ENCODE data around the gene SCYGR2.

SCYGR2 gene

DNA sequence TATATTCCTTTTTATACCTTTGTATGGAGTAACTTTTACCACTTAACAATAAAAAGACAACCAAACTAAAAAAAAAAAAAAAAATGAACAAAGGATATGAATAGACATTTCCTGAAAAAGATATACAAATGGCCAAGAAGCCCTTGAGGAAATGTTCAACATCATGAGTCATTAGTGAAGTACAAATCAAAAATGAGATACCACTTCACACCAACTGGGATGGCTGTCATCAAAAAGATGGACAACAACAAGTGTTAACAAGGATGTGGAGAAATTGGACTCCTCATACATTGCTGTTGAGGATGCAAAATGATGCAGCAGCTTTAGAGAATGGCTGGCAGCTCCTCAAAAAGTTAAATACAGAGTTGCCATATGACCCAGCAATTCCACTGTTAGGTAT, 22.6 kb upstream of the SCYGR2 start:
- peak in 1 of 2 donors; percentile 26 for DNase-seq (ENCODE audit: low read depth in 2 of 2)
- TF ChIP-seq, protein P1, sequence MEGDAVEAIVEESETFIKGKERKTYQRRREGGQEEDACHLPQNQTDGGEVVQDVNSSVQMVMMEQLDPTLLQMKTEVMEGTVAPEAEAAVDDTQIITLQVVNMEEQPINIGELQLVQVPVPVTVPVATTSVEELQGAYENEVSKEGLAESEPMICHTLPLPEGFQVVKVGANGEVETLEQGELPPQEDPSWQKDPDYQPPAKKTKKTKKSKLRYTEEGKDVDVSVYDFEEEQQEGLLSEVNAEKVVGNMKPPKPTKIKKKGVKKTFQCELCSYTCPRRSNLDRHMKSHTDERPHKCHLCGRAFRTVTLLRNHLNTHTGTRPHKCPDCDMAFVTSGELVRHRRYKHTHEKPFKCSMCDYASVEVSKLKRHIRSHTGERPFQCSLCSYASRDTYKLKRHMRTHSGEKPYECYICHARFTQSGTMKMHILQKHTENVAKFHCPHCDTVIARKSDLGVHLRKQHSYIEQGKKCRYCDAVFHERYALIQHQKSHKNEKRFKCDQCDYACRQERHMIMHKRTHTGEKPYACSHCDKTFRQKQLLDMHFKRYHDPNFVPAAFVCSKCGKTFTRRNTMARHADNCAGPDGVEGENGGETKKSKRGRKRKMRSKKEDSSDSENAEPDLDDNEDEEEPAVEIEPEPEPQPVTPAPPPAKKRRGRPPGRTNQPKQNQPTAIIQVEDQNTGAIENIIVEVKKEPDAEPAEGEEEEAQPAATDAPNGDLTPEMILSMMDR (IDR thresholded peaks at IDR 0.05; ENCODE audit: low read depth, low read length), result no peak
- H3K4me3 ChIP-seq (replicated peaks in 1 of 2; ENCODE audit: low read depth in 2 of 2, low read length in 2 of 2), result no peak overlapping the region

DNA sequence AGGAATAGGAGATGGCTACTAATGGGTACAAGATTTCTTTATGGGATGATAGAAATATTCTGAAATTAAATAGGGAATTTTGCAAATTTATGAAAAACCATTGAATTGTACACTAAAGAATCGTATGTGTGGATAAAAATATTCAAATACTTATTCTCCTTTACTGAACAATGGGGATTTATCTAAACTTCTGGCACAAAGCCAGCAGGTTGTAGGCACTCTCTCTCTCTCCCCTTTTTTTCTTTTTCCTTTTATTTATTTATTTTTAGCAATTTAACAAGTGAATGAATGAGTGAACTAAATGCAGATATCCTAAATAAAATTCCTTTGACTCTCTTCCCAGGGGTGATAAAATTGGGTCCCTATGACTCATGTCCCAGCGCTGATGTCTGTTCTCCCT, 21.9 kb upstream of the SCYGR2 start:
- no peak overlapping the region for H3K4me3 ChIP-seq (replicated peaks in 1 of 2; ENCODE audit: low read depth in 2 of 2, low read length in 2 of 2)
- DNase-seq (ENCODE audit: low read depth in 2 of 2), result no peak
- TF ChIP-seq, protein P1 (IDR thresholded peaks at IDR 0.05; ENCODE audit: low read depth, low read length), result no peak

DNA sequence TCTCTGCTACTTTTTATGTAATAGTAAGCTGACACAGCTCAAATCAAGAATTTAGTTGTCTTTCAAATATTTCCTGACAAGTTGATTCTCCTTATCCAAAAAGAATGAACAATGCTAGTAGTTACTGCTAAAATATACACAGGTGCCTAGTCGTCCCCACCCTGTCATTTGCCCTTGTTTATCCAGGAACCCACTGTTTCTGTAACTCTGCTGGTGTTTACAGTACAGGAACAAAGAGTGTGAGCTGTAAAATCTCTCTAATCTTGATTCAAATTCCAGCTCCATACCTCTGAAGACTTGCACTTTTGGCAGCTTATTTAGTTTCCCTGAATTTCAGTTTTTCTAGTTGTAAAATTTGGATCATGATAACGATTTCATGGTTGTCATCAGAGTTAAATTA, 21.1 kb upstream of the SCYGR2 start:
- no peak overlapping the region for H3K4me3 ChIP-seq (replicated peaks in 1 of 2; ENCODE audit: low read depth in 2 of 2, low read length in 2 of 2)
- DNase-seq (ENCODE audit: low read depth in 2 of 2), result no peak
- TF ChIP-seq, protein P1 (IDR thresholded peaks at IDR 0.05; ENCODE audit: low read depth, low read length), result no peak

DNA sequence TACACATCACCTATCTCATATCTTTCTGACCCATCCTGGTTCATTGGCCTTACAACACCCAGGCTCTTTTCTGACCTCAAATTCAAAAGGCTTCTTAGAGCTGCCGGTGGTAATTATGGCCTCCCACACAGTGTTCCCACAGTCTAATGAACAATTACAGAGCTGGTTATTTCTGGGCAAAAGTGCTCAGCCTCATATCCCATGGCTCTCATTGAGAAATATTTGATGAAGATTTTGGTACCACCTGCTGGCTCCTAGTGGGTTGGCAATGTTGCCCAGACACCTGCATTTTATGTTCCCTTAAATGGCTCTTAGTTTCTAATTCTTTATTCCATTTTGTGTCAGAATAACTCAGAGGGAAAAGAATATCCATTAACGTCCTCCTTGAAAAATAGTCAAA, 20.1 kb upstream of the SCYGR2 start:
- no peak for DNase-seq (ENCODE audit: low read depth in 2 of 2)
- TF ChIP-seq, protein P1 (IDR thresholded peaks at IDR 0.05; ENCODE audit: low read depth, low read length), result no peak
- H3K4me3 ChIP-seq (replicated peaks in 1 of 2; ENCODE audit: low read depth in 2 of 2, low read length in 2 of 2), result no peak overlapping the region

DNA sequence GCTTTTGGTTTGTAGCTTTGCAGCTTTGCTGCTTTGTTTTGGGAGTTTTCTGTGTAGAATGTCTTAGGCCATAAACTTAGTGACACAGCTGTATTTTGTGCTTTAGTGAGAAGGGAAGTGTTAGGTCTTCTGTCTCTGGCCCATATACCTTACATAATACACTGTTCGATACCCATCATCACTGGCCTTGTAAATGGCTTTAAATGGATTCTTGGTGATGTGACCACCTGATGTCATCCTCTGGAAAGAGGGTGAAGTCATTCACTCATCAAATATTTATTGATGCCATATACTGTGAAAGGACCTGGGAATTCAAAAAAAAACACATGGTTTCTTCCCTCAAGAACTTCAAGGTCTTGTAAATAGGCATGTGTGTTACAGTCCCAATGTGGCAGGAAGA, 18.9 kb upstream of the SCYGR2 start:
- DNase-seq (ENCODE audit: low read depth in 2 of 2), result no peak
- no peak overlapping the region for H3K4me3 ChIP-seq (replicated peaks in 1 of 2; ENCODE audit: low read depth in 2 of 2, low read length in 2 of 2)

DNA sequence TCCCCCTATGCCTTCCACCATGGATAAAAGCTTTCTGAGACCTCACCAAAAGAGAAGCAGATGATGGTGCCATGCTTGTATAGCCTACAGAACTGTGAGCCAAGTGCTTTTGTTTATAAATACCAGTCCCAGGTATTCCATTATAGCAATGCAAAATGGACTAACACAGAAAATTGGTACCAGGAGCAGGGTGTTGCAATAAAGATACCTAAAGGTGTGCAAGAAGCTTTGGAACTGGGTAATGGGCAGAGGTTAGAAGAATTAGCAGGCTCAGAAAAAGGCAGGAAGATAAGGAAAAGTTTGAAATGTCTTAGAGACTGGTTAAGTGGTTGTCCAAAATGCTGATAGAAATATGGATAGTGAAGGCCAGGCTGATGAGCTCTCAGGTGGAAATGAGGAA, 16.3 kb upstream of the SCYGR2 start:
- TF ChIP-seq, protein P1 (IDR thresholded peaks at IDR 0.05; ENCODE audit: low read depth, low read length), result no peak
- DNase-seq (ENCODE audit: low read depth in 2 of 2), result no peak

More for the DNA sequence above, 18.9 kb upstream of the SCYGR2 start:
- TF ChIP-seq, protein P1 (IDR thresholded peaks at IDR 0.05; ENCODE audit: low read depth, low read length), result no peak

DNA sequence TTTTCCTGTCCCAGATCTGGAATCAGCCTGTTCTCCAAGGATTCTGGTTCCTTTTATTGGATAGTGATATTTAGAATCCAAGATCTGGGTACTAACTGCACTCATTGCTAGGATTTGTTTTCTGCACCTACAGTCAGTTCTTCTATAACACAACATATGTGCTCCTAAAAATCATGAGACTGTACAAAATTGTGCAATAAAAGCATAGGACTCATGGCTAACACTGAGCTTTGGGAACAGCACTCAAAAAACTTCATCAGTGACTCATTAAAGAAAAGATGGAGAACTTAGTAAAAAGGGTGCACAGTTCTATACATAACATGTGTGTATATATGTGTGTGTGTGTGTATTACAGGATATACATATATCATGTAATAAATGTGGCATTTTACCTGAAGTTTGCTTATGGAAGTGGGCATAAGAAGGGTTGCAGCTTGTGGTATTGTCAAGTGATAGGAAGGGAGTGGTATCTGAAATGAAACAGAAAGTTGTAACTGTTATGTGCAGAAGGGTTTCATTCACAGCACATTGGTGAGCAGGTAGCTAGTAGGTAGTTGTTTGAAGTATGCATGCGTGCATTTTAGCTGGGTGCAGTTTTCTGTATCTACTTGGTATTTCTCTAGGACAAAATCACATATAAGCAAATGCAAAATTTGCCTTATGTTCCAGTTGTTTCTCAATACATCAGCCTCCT, 5.9 kb upstream of the SCYGR2 start:
- H3K4me3 ChIP-seq (replicated peaks in 1 of 2; ENCODE audit: low read depth in 2 of 2, low read length in 2 of 2), result no peak overlapping the region
- peak in 1 of 2 donors; percentile 28 for DNase-seq (ENCODE audit: low read depth in 2 of 2)
- TF ChIP-seq, protein P1 (IDR thresholded peaks at IDR 0.05; ENCODE audit: low read depth, low read length), result no peak

More for the DNA sequence above, 16.3 kb upstream of the SCYGR2 start:
- no peak overlapping the region for H3K4me3 ChIP-seq (replicated peaks in 1 of 2; ENCODE audit: low read depth in 2 of 2, low read length in 2 of 2)
